Inflammatory macrophage (primary cell): ENCODE data around the gene TGM5.
A peak's percentile ranks its signal among the peaks of the same experiment; 100 is the strongest.
"Not testable (repeated sequence)": the region's sequence is repeated elsewhere in the genome, so short reads cannot be mapped to it uniquely, and the experiment has no call there.

Experiments used
- DNase-seq, 2 donors: peaks; one replicate each; pipeline ENCODE4 v3.0.0-alpha.2; 2020 to 2022

TGM5 gene

GRCh38 chr15:43214592-43215295, 52.0 kb downstream of the TGM5 start:
- DNase-seq = no peak

GRCh38 chr15:43214169-43214568, 52.6 kb downstream of the TGM5 start:
- DNase-seq = no peak

GRCh38 chr15:43213466-43213865, 53.3 kb downstream of the TGM5 start:
- DNase-seq = no peak

GRCh38 chr15:43212951-43213350, 53.8 kb downstream of the TGM5 start:
- no peak for DNase-seq

GRCh38 chr15:43212299-43212698, 54.4 kb downstream of the TGM5 start:
- DNase-seq = no peak

- DNase-seq = no peak
Measured at GRCh38 chr15:43211224-43211735, 55.4 kb downstream of the TGM5 start.

GRCh38 chr15:43210807-43211206, 55.9 kb downstream of the TGM5 start:
- no peak for DNase-seq

- no peak for DNase-seq
Measured at GRCh38 chr15:43210172-43210745, 56.5 kb downstream of the TGM5 start.

GRCh38 chr15:43209059-43209824, 57.5 kb downstream of the TGM5 start:
- peak in 1 of 2 donors; percentile 18 for DNase-seq

GRCh38 chr15:43208052-43209002, 58.4 kb downstream of the TGM5 start:
- DNase-seq = no peak

GRCh38 chr15:43207024-43207423, 59.7 kb downstream of the TGM5 start:
- no peak for DNase-seq

- no peak for DNase-seq
Measured at GRCh38 chr15:43206054-43206453, 60.7 kb downstream of the TGM5 start.

- peak; percentile 15 to 49 for DNase-seq
Measured at GRCh38 chr15:43204016-43204901, 62.5 kb downstream of the TGM5 start.

GRCh38 chr15:43199945-43200488, 66.7 kb downstream of the TGM5 start:
- no peak for DNase-seq

- DNase-seq = no peak
Measured at GRCh38 chr15:43198992-43199391, 67.7 kb downstream of the TGM5 start.

GRCh38 chr15:43198556-43198955, 68.2 kb downstream of the TGM5 start:
- DNase-seq = not testable (repeated sequence)

GRCh38 chr15:43197773-43198172, 69.0 kb downstream of the TGM5 start:
- peak; percentile 7 to 23 for DNase-seq

GRCh38 chr15:43196760-43197548, 69.8 kb downstream of the TGM5 start:
- no peak for DNase-seq

- no peak for DNase-seq
Measured at GRCh38 chr15:43194795-43195194, 71.9 kb downstream of the TGM5 start.

GRCh38 chr15:43193710-43194109, 73.0 kb downstream of the TGM5 start:
- DNase-seq = no peak
